HEK293T (cell line): ENCODE data around the gene ZNF333.
"Not testable (repeated sequence)": the region's sequence is repeated elsewhere in the genome, so short reads cannot be mapped to it uniquely, and the experiment has no call there.

Experiments
- CTCF ChIA-PET: fragments of 350-600 bp; formaldehyde crosslinking; extraction: SDS; loops from one replicate; lab custom pipeline; 2021; ENCODE audit warnings: antibody characterized with exemption, inconsistent platforms; lab: Yijun Ruan, JAX
- POLR2A ChIA-PET: fragments of 350-600 bp; formaldehyde crosslinking; extraction: SDS; loops from one replicate; lab custom pipeline; 2020; ENCODE audit warnings: antibody characterized with exemption, inconsistent platforms; lab: Yijun Ruan, JAX
- DNase-seq: peaks from one replicate; pipeline ENCODE4 v3.0.0; 2012; ENCODE audit warnings: mixed read lengths; ENCODE audit errors: extremely low spot score
- ARNT ChIP-seq: fragments of 450-650 bp; IDR thresholded peaks from 2 replicates; pipeline ENCODE4 v1.6.1; 2017; ENCODE audit warnings: mild to moderate bottlenecking
- BHLHE40 ChIP-seq: fragments of 450-650 bp; IDR thresholded peaks from 2 replicates; pipeline ENCODE4 v1.6.1; 2016; ENCODE audit warnings: mild to moderate bottlenecking, moderate library complexity, borderline replicate concordance
- CTBP1 ChIP-seq: fragments of 450-650 bp; IDR thresholded peaks from 2 replicates; pipeline ENCODE4 v1.6.1; 2016; ENCODE audit warnings: borderline replicate concordance
- ELF4 ChIP-seq: fragments of 450-650 bp; IDR thresholded peaks from 2 replicates; pipeline ENCODE4 v1.6.1; 2017; ENCODE audit warnings: antibody characterized with exemption
- FOXA1 ChIP-seq: fragments of 450-650 bp; IDR thresholded peaks from 2 replicates; pipeline ENCODE4 v1.6.1; 2016; ENCODE audit warnings: mild to moderate bottlenecking
- FOXK2 ChIP-seq: fragments of 450-650 bp; IDR thresholded peaks from 2 replicates; pipeline ENCODE4 v1.6.1; 2016; ENCODE audit warnings: mild to moderate bottlenecking
- FOXM1 ChIP-seq: fragments of 450-650 bp; IDR thresholded peaks from 2 replicates; pipeline ENCODE4 v1.6.1; 2017; ENCODE audit warnings: mild to moderate bottlenecking, borderline replicate concordance
- HDGF ChIP-seq: fragments of 450-650 bp; IDR thresholded peaks from 2 replicates; pipeline ENCODE4 v1.6.1; 2017; ENCODE audit warnings: antibody characterized with exemption, borderline replicate concordance
- L3MBTL2 ChIP-seq: fragments of 450-650 bp; conservative IDR thresholded peaks from 2 replicates; pipeline ENCODE4 v1.6.1; 2016; ENCODE audit warnings: mild to moderate bottlenecking
- LEF1 ChIP-seq: fragments of 450-650 bp; IDR thresholded peaks from 2 replicates; pipeline ENCODE4 v1.6.1; 2017; ENCODE audit warnings: mild to moderate bottlenecking, borderline replicate concordance
- NFRKB ChIP-seq: fragments of 450-650 bp; IDR thresholded peaks from 2 replicates; pipeline ENCODE4 v1.6.1; 2016; ENCODE audit warnings: mild to moderate bottlenecking, moderate library complexity
- SP1 ChIP-seq: fragments of 450-650 bp; IDR thresholded peaks from 2 replicates; pipeline ENCODE4 v1.6.1; 2017
- SUZ12 ChIP-seq: fragments of 450-650 bp; IDR thresholded peaks from 2 replicates; pipeline ENCODE4 v1.6.1; 2016; ENCODE audit warnings: mild to moderate bottlenecking
- TARDBP ChIP-seq: fragments of 450-650 bp; IDR thresholded peaks from 2 replicates; pipeline ENCODE4 v1.6.1; 2016
- ZNF384 ChIP-seq: fragments of 450-650 bp; IDR thresholded peaks from 2 replicates; pipeline ENCODE4 v1.6.1; 2016
- TF ChIP-seq, protein P1 (sequence below): fragments of 450-650 bp; IDR thresholded peaks from 2 replicates; pipeline ENCODE4 v1.6.1; 2016

The ZNF333 gene

GRCh38 chr19:14764401-14764800 is 74.6 kb downstream of the ZNF333 start:
- ChIA-PET CTCF (no interaction called here), POLR2A (no interaction called here)
- no peak for DNase-seq
- no peak for TF ChIP-seq LEF1
- no peak for TF ChIP-seq TARDBP
- no peak for TF ChIP-seq FOXM1
- TF ChIP-seq FOXK2, result no peak
- no peak for TF ChIP-seq BHLHE40

GRCh38 chr19:14765403-14765802 is 75.6 kb downstream of the ZNF333 start:
- POLR2A ChIA-PET, CTCF ChIA-PET, DNase-seq: not testable (repeated sequence)

DNA sequence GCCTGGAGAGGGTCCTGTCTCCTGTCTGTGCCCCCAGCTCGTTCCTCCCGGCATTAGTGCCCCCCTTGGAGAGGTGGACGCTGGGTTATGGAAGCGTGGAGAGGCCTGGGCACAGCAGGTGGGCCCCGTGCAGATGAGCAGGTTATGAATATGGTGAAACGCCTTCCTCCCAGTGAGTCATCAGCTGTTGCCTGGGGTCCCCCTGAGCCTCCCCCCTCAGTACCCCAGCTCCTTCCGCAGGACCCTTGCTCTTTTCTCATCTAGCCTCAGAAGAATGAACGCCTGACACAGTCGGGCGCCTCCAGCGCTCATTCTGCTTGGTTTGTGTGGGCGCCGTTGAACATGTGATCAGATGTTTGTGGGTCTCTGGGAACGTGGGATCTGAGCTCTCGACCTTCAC is 76.0 kb downstream of the ZNF333 start:
- DNase-seq, POLR2A ChIA-PET, CTCF ChIA-PET: not testable (repeated sequence)

- ChIA-PET CTCF (no interaction called here), POLR2A (no interaction called here)
- DNase-seq, result no peak
- TF ChIP-seq L3MBTL2 (no peak), SP1 (no peak), HDGF (no peak), BHLHE40 (no peak), FOXM1 (no peak), LEF1 (no peak), TARDBP (no peak), FOXK2 (no peak), ARNT (no peak)
Measured at GRCh38 chr19:14767466-14767971, 77.7 kb downstream of the ZNF333 start.

GRCh38 chr19:14768001-14768400 is 78.2 kb downstream of the ZNF333 start:
- POLR2A ChIA-PET, result no interaction called here
- CTCF ChIA-PET, result no interaction called here
- DNase-seq, result no peak
- TF ChIP-seq ELF4 (no peak), NFRKB (no peak), FOXK2 (no peak), SUZ12 (no peak), ZNF384 (no peak), TARDBP (no peak), CTBP1 (no peak), SP1 (no peak), ARNT (no peak), LEF1 (no peak), L3MBTL2 (no peak), BHLHE40 (no peak), FOXM1 (no peak), HDGF (no peak), FOXA1 (no peak)
- TF ChIP-seq, protein P1, sequence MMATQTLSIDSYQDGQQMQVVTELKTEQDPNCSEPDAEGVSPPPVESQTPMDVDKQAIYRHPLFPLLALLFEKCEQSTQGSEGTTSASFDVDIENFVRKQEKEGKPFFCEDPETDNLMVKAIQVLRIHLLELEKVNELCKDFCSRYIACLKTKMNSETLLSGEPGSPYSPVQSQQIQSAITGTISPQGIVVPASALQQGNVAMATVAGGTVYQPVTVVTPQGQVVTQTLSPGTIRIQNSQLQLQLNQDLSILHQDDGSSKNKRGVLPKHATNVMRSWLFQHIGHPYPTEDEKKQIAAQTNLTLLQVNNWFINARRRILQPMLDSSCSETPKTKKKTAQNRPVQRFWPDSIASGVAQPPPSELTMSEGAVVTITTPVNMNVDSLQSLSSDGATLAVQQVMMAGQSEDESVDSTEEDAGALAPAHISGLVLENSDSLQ, result no peak

GRCh38 chr19:14769201-14769600 is 79.4 kb downstream of the ZNF333 start:
- CTCF ChIA-PET, result no interaction called here
- no peak for TF ChIP-seq FOXM1
- TF ChIP-seq, protein P1, result no peak
- TF ChIP-seq NFRKB, result no peak
- TF ChIP-seq SP1, result no peak
- no peak for TF ChIP-seq CTBP1
- TF ChIP-seq ELF4, result no peak
- no peak for TF ChIP-seq FOXK2
- TF ChIP-seq SUZ12, result no peak
- no peak for TF ChIP-seq FOXA1
- POLR2A ChIA-PET, result no interaction called here
- DNase-seq, result no peak

DNA sequence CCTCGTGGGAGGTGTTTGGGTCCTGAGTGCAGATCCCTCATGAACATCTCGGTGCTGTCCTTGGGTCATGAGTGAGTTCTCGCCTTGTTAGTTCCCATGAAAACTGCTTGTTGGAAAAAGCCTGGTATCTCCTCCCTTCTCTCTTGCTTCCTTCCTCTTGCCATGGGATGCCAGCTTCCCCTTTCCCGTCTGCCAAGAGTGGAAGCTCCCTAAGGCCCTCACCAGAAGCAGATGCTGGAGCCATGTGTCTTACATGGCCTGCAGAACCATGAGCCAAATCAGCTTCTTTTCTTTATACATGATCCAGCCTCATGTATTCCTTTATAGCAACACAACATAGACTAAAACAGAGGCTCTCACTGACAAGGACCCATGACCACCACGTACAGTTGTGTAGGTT is 80.3 kb downstream of the ZNF333 start:
- no peak for DNase-seq
- TF ChIP-seq ELF4 (no peak), TARDBP (no peak), SUZ12 (no peak), BHLHE40 (no peak), FOXK2 (no peak), LEF1 (no peak), HDGF (no peak), FOXM1 (no peak), FOXA1 (no peak)
- ChIA-PET CTCF (interaction anchor here (1.1 kb wide), 1 partner anchor 196 kb away, joined by 3 read pairs; no protein-coding TSS in a partner anchor), POLR2A (no interaction called here)
